HepG2 (cell line): ENCODE results near the gene RAB24. TPM values are rescaled to one million over a fixed set of nuclear protein-coding genes. Genes with fewer than 3 reads are reported as not detected.

Source experiments
- KDM5A ChIP-seq: fragments of 200-600 bp; sonication (generic); IDR thresholded peaks from 2 replicates; pipeline ENCODE4 v1.7.0; 2018; ENCODE audit warnings: antibody characterized with exemption, mild to moderate bottlenecking, low read length, borderline replicate concordance
- MXD4 ChIP-seq: IDR thresholded peaks from 2 replicates; pipeline ENCODE4 v1.6.1; 2016; ENCODE audit warnings: mild to moderate bottlenecking, missing biosample characterization, missing genetic modification reagents
- NFAT5 ChIP-seq: sonication (generic); formaldehyde crosslinking; IDR thresholded peaks from 2 replicates; pipeline ENCODE4 v1.4.0; 2020; ENCODE audit warnings: missing genetic modification reagents
- RNF2 ChIP-seq: fragments of 450-650 bp; conservative IDR thresholded peaks from 2 replicates; pipeline ENCODE4 v1.6.1; 2016; ENCODE audit warnings: low read depth
- SMAD1 ChIP-seq: sonication (generic); formaldehyde crosslinking; IDR thresholded peaks from 2 replicates; pipeline ENCODE4 v1.4.0; 2020; ENCODE audit warnings: missing genetic modification reagents, low read depth, mild to moderate bottlenecking, borderline replicate concordance
- ZFY ChIP-seq: sonication (generic); formaldehyde crosslinking; IDR thresholded peaks from 2 replicates; pipeline ENCODE4 v1.4.0; 2020; ENCODE audit warnings: missing genetic modification reagents
- ZNF337 ChIP-seq: sonication (generic); formaldehyde crosslinking; IDR thresholded peaks from 2 replicates; pipeline ENCODE4 v1.5.1; 2020; ENCODE audit warnings: missing genetic modification reagents, low read depth, mild to moderate bottlenecking, borderline replicate concordance
- ZNF382 ChIP-seq: sonication (generic); formaldehyde crosslinking; IDR thresholded peaks from 2 replicates; pipeline ENCODE4 v1.5.0; 2020; ENCODE audit warnings: missing genetic modification reagents, mild to moderate bottlenecking, borderline replicate concordance
- polyA plus RNA-seq, 8 experiments: library from polyadenylated mRNA; depleted of rRNA in 3 of 8; stranded (reverse) in 7 of 8; unstranded in 1 of 8; fragments of >200 nt; fragmentation: Illumina TruSeq in 4 of 8; extraction: Trizol in 4 of 8; gene quantifications; 2 replicates each; pipeline versions ENCODE4 v1.2.1 to v1.2.3, GENCODE V29; 2011 to 2016; ENCODE audit warnings: low read depth in 4 of 8, missing spikeins in 1 of 8, mixed read lengths in 1 of 8; ENCODE audit not compliant: insufficient read depth in 1 of 8
- total RNA-seq, 5 experiments: library from RNA; depleted of rRNA; stranded (reverse); fragments of >200 nt; fragmentation: Illumina TruSeq; extraction: Trizol; gene quantifications; 2 replicates each; pipeline ENCODE4 v1.2.3, GENCODE V29; 2016; ENCODE audit warnings: low read depth in 1 of 5
- TF ChIP-seq, protein P1 (sequence below): sonication (generic); formaldehyde crosslinking; IDR thresholded peaks from 2 replicates; pipeline ENCODE4 v1.5.1; 2020; ENCODE audit warnings: missing genetic modification reagents, mild to moderate bottlenecking, borderline replicate concordance

RAB24 gene
- total and polyA plus RNA-seq, 2 of the 13 experiments (the other 11 are each of a cell fraction or from before 2014, with no cell fraction given): 22.9 to 63.7 TPM

GRCh38 chr5:177303925-177304391, 439 bp upstream of the RAB24 start (continued):
- TF ChIP-seq NFAT5 (CRISPR knock-in tag) (peak; percentile 5; the same call in 1 of the 2 replicates), MXD4 (CRISPR knock-in tag) (0 out of 2 replicates have a peak, but pooled peaks have one; percentile 10), KDM5A (peak; percentile 72), RNF2 (no peak), ZNF337 (CRISPR knock-in tag) (0 out of 2 replicates have a peak, but pooled peaks have one; percentile 8), ZNF382 (CRISPR knock-in tag) (no peak), ZFY (peak; percentile 37; the same call in 1 of the 2 replicates), SMAD1 (CRISPR knock-in tag) (0 out of 2 replicates have a peak, but pooled peaks have one; percentile 4)
- TF ChIP-seq, protein P1, sequence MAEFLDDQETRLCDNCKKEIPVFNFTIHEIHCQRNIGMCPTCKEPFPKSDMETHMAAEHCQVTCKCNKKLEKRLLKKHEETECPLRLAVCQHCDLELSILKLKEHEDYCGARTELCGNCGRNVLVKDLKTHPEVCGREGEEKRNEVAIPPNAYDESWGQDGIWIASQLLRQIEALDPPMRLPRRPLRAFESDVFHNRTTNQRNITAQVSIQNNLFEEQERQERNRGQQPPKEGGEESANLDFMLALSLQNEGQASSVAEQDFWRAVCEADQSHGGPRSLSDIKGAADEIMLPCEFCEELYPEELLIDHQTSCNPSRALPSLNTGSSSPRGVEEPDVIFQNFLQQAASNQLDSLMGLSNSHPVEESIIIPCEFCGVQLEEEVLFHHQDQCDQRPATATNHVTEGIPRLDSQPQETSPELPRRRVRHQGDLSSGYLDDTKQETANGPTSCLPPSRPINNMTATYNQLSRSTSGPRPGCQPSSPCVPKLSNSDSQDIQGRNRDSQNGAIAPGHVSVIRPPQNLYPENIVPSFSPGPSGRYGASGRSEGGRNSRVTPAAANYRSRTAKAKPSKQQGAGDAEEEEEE (CRISPR knock-in tag): no peak
